ENCODE measurements around the gene ICE2. TPM values are rescaled to one million over a fixed set of nuclear protein-coding genes. Genes with fewer than 3 reads are reported as not detected.

Gene ICE2
- total and polyA plus RNA-seq, 4 donors, result 10.0 to 67.5 (median 23.6) TPM

- Histone ChIP-seq H3K9ac (ENCODE audit: insufficient read depth in 1 of 2, low read length in 2 of 2) (no peak overlapping the region), H3K36me3 (ENCODE audit: control insufficient read depth in 4 of 4, insufficient read depth in 4 of 4, low read length in 4 of 4) (peaks cover 0 to 4% (median 2%) of the 10 kb centered on the region in 4 donors), H3K27ac (ENCODE audit: low read depth in 1 of 2, low read length in 1 of 2) (no peak overlapping the region), H3K4me1 (ENCODE audit: control insufficient read depth in 5 of 5, insufficient read depth in 5 of 5, low read length in 5 of 5) (peaks cover 0 to 26% (median 11%) of the 10 kb centered on the region in 5 donors), H3K9me3 (ENCODE audit: control insufficient read depth in 4 of 4, insufficient read depth in 3 of 4, low read length in 3 of 4) (no peaks in the 10 kb centered on the region), H3K27me3 (ENCODE audit: control insufficient read depth in 3 of 3, insufficient read depth in 3 of 3, low read length in 2 of 3) (no peaks in the 10 kb centered on the region), H3K4me3 (no peak overlapping the region)
- DNase-seq (no peak), ATAC-seq (ENCODE audit: insufficient read depth, low FRiP score) (no peak)
- no peak for TF ChIP-seq CTCF (IDR thresholded peaks at IDR 0.05; ENCODE audit: control extremely low read depth, extremely low read depth)
- 86 to 94% methylated on average over 1 of the region's 1 CpG for WGBS, 2 donors
Measured at GRCh38 chr15:60480149-60480548, 1.2 kb upstream of the ICE2 start.

DNA sequence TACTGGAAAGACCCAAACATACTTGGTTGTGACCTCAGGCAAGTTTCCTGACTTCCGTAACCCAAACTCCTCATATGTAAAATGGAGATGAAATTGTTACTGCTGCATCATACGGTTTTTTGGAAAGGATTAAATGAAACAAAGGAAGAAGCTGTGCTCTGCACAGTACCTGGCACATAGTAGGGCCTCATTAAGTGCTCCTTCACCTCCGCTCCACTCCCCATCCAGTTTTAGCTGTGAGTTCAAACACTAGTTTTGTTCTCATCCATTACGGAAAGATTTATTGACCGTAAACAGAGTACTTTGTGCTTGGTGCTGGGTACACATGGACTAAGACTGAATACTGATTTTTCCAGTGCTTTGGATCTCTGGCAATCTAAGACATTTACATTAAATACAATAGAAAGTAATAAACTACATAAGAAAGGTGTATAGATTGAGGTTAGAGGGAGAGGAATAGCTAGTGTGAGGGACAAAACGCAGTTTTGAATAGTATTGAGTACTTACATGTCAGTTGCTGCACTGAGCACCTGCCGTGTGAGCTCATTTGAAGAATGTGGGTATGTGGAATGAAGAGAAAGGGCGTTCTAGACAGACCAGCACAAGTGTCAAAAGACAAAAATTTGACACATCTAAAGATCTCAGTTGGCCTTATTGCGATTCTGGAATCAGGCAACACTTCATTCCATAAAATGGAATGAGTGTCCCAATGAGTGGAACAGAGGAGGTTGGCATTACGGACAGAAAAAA is 594 bp upstream of the ICE2 start:
- H3K36me3 ChIP-seq (ENCODE audit: control insufficient read depth in 4 of 4, insufficient read depth in 4 of 4, low read length in 4 of 4), result peaks cover 1 to 7% (median 4%) of the 10 kb centered on the region in 4 donors
- TF ChIP-seq CTCF (IDR thresholded peaks at IDR 0.05; ENCODE audit: control extremely low read depth, extremely low read depth), result no peak
- WGBS, 2 donors, result 33 to 47% methylated on average over 10 of the region's 10 CpGs
- peaks cover 0 to 26% (median 11%) of the 10 kb centered on the region in 5 donors for H3K4me1 ChIP-seq (ENCODE audit: control insufficient read depth in 5 of 5, insufficient read depth in 5 of 5, low read length in 5 of 5)
- H3K27ac ChIP-seq (ENCODE audit: low read depth in 1 of 2, low read length in 1 of 2), result peak overlapping the region; percentile 83 to 98
- DNase-seq (peak in 2 of 3 donors; percentile 34 to 37), ATAC-seq (ENCODE audit: insufficient read depth, low FRiP score) (no peak)
- peak overlapping the region; percentile 81 for H3K4me3 ChIP-seq
- H3K9me3 ChIP-seq (ENCODE audit: control insufficient read depth in 4 of 4, insufficient read depth in 3 of 4, low read length in 3 of 4), result no peaks in the 10 kb centered on the region
- H3K27me3 ChIP-seq (ENCODE audit: control insufficient read depth in 3 of 3, insufficient read depth in 3 of 3, low read length in 2 of 3), result no peaks in the 10 kb centered on the region
- H3K9ac ChIP-seq (ENCODE audit: insufficient read depth in 1 of 2, low read length in 2 of 2), result peak overlapping the region; percentile 95 to 99

- Histone ChIP-seq H3K27me3 (ENCODE audit: control insufficient read depth in 3 of 3, insufficient read depth in 3 of 3, low read length in 2 of 3) (no peaks in the 10 kb centered on the region), H3K4me1 (ENCODE audit: control insufficient read depth in 5 of 5, insufficient read depth in 5 of 5, low read length in 5 of 5) (peaks cover 0 to 26% (median 11%) of the 10 kb centered on the region in 5 donors), H3K4me3 (peak overlapping the region; percentile 81), H3K36me3 (ENCODE audit: control insufficient read depth in 4 of 4, insufficient read depth in 4 of 4, low read length in 4 of 4) (peaks cover 4 to 14% (median 6%) of the 10 kb centered on the region in 4 donors), H3K27ac (ENCODE audit: low read depth in 1 of 2, low read length in 1 of 2) (peak overlapping the region; percentile 93 to 98), H3K9ac (ENCODE audit: insufficient read depth in 1 of 2, low read length in 2 of 2) (peak overlapping the region; percentile 87 to 95), H3K9me3 (ENCODE audit: control insufficient read depth in 4 of 4, insufficient read depth in 3 of 4, low read length in 3 of 4) (no peaks in the 10 kb centered on the region)
- DNase-seq (peak; percentile 17 to 77 (median 66)), ATAC-seq (ENCODE audit: insufficient read depth, low FRiP score) (no peak)
- 9 to 16% methylated on average over 9 of the region's 9 CpGs for whole genome bisulfite sequencing, 2 donors
- no peak for TF ChIP-seq CTCF (IDR thresholded peaks at IDR 0.05; ENCODE audit: control extremely low read depth, extremely low read depth)
Measured at GRCh38 chr15:60477916-60478565, 901 bp downstream of the ICE2 start.

Measured in lung (tissue), 12 donors.